Heart left ventricle (tissue), 16 donors: ENCODE results near the gene TUBB2B. TPM values are rescaled to one million over a fixed set of nuclear protein-coding genes. Genes with fewer than 3 reads are reported as not detected.

Experiments used
- ATAC-seq, 4 donors: fragments of 200-7000 bp; cut with Tn5 transposase; one replicate each; pipeline ENCODE4 v1.9.1; 2020 to 2022; ENCODE audit warnings: moderate library complexity in 4 of 4, mild to moderate bottlenecking in 3 of 4, moderate number of reproducible peaks in 1 of 4
- DNase-seq, 5 donors: peaks; one replicate each; pipeline ENCODE4 v3.0.0-alpha.2; 2020
- H3K27ac ChIP-seq, 12 donors: fragments of 200-600 bp; sonication (generic) in 4 of 12; one replicate each; pipeline versions ENCODE4 v1.5.0 to v1.8.0; 2016 to 2022; ENCODE audit warnings: mild to moderate bottlenecking in 2 of 12
- H3K27me3 ChIP-seq, 9 donors: fragments of 200-600 bp; sonication (generic) in 2 of 9; one replicate each; pipeline versions ENCODE4 v1.5.1 to v1.8.0; 2016 to 2022; ENCODE audit warnings: mild to moderate bottlenecking in 3 of 9
- H3K36me3 ChIP-seq, 9 donors: fragments of 200-600 bp; sonication (generic) in 2 of 9; one replicate each; pipeline versions ENCODE4 v1.5.0 to v1.8.0; 2018 to 2022; ENCODE audit warnings: mild to moderate bottlenecking in 2 of 9
- H3K4me1 ChIP-seq, 12 donors: fragments of 200-600 bp; sonication (generic) in 4 of 12; one replicate each; pipeline versions ENCODE4 v1.5.0 to v1.8.0; 2016 to 2022; ENCODE audit warnings: mild to moderate bottlenecking in 3 of 12
- H3K4me3 ChIP-seq, 12 donors: fragments of 200-600 bp; sonication (generic) in 4 of 12; one replicate each; pipeline versions ENCODE4 v1.5.0 to v1.8.0; 2017 to 2022; ENCODE audit warnings: mild to moderate bottlenecking in 9 of 12, moderate library complexity in 4 of 12
- H3K9me3 ChIP-seq, 12 donors: fragments of 200-600 bp; sonication (generic) in 4 of 12; one replicate each; pipeline versions ENCODE4 v1.5.0 to v1.8.0; 2016 to 2022; ENCODE audit warnings: mild to moderate bottlenecking in 1 of 12
- POLR2A ChIP-seq, 2 donors: fragments of 450-650 bp; IDR thresholded peaks; one replicate each; pipeline ENCODE4 v1.6.1; 2017; ENCODE audit warnings: antibody characterized with exemption in 2 of 2, mild to moderate bottlenecking in 2 of 2, moderate library complexity in 2 of 2
- WGBS, 4 donors: extraction: QIAGEN DNeasy Blood & Tissue Kit in 2 of 4; methylation state at CpG; one replicate each; pipeline versions ENCODE4 v1.1.5 to v1.1.7; 2013 to 2018; 5-methylcytosine and 5-hydroxymethylcytosine counted together
- intact Hi-C, 10 donors: fragments of 100-400 bp; cut with DNase I; formaldehyde crosslinking; loops; one replicate each; pipeline versions ENCODE4 v1.11.1 to v1.14.2; 2022
- polyA plus RNA-seq, 2 donors: library from polyadenylated mRNA; stranded (reverse); fragments of 200-250 nt; gene quantifications; one replicate each; pipeline ENCODE4 v1.2.3, GENCODE V29; 2013
- total RNA-seq, 9 donors: library from RNA; depleted of rRNA in 2 of 9; stranded (reverse); fragments of >200 nt in 2 of 9; fragmentation: NEBNext Ultra II Directional in 3 of 9; extraction: Animal tissue kit (Norgen Biotek cat#: 25700) in 3 of 9; gene quantifications; one replicate each; pipeline versions ENCODE4 v1.1.0 to v1.2.4, GENCODE V29; 2016 to 2023
- TF ChIP-seq, protein P1 (sequence below), 12 donors: fragments of 200-600 bp; sonication (generic) in 4 of 12; IDR thresholded peaks; one replicate each; pipeline versions ENCODE4 v1.5.0 to v1.8.0; 2018 to 2022; ENCODE audit warnings: antibody characterized with exemption in 12 of 12, mild to moderate bottlenecking in 5 of 12
- donor health status: ischemic (EF 13 %, LVEDD 7.1; RV severe dilation, severe dysfunction).
- donor health status: healthy with polysubstance abuse.
- donor health status: DM: no; HTN: yes; CAD: no.
- donor health status: DM: no; HTN: no; CAD: no.
- donor health status: ischemic (EF 25% LVEDD 6.9; RV normal size, moderate dysfunction).
- donor health status: ischemic (EF 25% LVEDD 5.7; RV mildly dilated, moderate dysfunction).
- donor health status: healthy.
- donor health status: DM: yes; HTN: yes; CAD: no.
- donor health status: ischemic (EF 35%, LVEDD 5.7; RV mildly dilated, moderate dysfunction).
- donor health status: nonischemic (EF 11% LVEDD 7.7; RV severe dilation, severe dysfunction).
- donor health status: DM: yes; HTN: yes; CAD: no.
- donor health status: PGD.
- donor health status: ischemic (EF 29% LVEDD 5.4; RV normal size, mild dysfunction).
- donor health status: nonischemic (EF 23%, LVEDD 6.1; RV moderate dilation, normal function).

TUBB2B gene
- total and polyA plus RNA-seq, 11 donors, result 0.90 to 3.4 (median 1.5) TPM

DNA sequence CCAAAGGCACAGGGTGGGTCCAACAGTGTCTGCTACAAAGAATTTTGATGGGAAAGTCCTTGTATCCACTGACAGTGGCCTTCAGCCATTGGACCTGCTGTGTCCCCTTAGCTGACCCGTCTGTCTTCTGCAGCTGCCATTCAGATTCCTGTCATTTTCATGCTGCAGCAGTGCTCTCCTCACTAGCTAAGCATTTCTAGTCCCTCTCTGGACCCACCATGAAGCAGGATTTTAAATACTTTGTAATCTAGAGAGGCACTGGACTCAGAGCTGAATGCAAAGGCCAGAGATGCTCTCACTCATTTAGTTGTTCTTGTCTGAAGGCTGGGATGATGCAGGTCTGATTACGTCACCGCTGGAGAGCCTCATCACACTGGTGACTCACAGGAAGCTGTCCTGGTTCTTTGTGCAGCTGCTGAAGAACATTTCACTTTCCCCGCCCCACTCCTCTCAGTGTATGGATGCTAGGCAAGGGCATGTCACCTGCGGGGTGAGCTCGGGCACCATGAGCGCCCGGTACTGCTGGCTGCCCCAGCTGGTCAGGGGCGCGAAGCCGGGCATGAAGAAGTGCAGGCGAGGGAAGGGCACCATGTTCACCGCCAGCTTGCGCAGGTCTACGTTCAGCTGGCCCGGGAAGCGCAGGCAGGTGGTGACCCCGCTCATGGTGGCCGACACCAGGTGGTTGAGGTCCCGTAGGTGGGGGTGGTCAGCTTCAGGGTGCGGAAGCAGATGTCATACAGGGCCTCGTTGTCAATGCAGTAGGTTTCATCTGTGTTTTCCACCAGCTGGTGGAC lies 50.7 kb downstream of the TUBB2B start:
- peak in 1 of 5 donors; percentile 74 for DNase-seq

DNA sequence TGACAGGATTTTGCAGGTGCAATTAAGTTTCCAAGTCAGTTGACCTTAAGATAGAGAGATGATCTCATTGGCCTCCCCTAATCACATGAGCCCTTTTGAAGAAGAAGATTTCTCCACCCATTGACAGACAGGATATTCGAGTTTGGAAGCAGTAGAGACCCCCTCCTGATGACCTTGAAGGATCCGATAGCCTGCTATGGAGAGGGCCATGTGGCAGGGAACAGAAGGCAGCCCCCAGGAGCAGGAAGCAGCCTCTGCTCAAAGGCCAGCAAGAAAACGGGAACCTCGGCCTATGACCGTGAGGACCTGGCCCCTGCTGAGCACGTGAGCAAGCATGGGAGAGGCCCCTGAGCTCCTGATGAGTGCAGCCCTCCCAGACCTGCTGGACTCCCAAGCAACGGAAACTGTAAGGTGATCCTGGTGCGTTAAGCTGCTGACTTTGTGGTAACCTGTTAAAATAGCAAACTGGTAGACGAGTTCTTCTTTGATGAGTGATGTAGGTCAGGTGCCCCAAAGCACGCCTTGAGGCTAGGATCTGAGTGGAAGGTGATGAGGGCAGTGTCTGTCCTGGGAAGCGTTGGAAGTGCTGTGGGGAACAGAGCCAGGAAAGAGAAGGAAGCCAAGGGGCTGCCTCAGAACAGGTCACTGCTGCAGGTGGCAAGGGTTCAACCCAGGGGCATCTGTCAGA lies 51.6 kb downstream of the TUBB2B start:
- Histone ChIP-seq H3K36me3 (no peaks in the 10 kb centered on the region), H3K27ac (no peak overlapping the region), H3K9me3 (no peaks in the 10 kb centered on the region), H3K4me1 (no peaks in the 10 kb centered on the region), H3K27me3 (no peaks in the 10 kb centered on the region), H3K4me3 (no peak overlapping the region)
- 78 to 82% (median 81%) methylated on average over 10 to 11 of the region's 11 CpGs for WGBS, 4 donors
- ATAC-seq (no peak), DNase-seq (no peak)
- TF ChIP-seq POLR2A (IDR thresholded peaks at IDR 0.05), result no peak
- TF ChIP-seq, protein P1, sequence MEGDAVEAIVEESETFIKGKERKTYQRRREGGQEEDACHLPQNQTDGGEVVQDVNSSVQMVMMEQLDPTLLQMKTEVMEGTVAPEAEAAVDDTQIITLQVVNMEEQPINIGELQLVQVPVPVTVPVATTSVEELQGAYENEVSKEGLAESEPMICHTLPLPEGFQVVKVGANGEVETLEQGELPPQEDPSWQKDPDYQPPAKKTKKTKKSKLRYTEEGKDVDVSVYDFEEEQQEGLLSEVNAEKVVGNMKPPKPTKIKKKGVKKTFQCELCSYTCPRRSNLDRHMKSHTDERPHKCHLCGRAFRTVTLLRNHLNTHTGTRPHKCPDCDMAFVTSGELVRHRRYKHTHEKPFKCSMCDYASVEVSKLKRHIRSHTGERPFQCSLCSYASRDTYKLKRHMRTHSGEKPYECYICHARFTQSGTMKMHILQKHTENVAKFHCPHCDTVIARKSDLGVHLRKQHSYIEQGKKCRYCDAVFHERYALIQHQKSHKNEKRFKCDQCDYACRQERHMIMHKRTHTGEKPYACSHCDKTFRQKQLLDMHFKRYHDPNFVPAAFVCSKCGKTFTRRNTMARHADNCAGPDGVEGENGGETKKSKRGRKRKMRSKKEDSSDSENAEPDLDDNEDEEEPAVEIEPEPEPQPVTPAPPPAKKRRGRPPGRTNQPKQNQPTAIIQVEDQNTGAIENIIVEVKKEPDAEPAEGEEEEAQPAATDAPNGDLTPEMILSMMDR (IDR thresholded peaks at IDR 0.05), result no peak
- intact Hi-C loops, result no loop called here

More for the DNA sequence above, 50.7 kb downstream of the TUBB2B start:
- ATAC-seq, result peak in 3 of 4 donors; percentile 77 to 90 (median 88)
- H3K27ac ChIP-seq, result no peak overlapping the region
- no peaks in the 10 kb centered on the region for H3K27me3 ChIP-seq
- TF ChIP-seq, protein P1 (IDR thresholded peaks at IDR 0.05), result no peak
- TF ChIP-seq POLR2A (IDR thresholded peaks at IDR 0.05), result no peak
- no peak overlapping the region for H3K4me3 ChIP-seq
- no peaks in the 10 kb centered on the region for H3K4me1 ChIP-seq
- intact Hi-C loops, result no loop called here
- 78 to 90% (median 87%) methylated on average over 18 to 22 of the region's 22 CpGs for WGBS, 4 donors
- no peaks in the 10 kb centered on the region for H3K36me3 ChIP-seq
- H3K9me3 ChIP-seq, result no peaks in the 10 kb centered on the region

Other genes with a start within 250 kb of the TUBB2B start
- 10 to 100 TPM; 37.0 to 76.0 (median 62.8) TPM for gene NQO2, start 227.8 kb downstream of the TUBB2B start, total RNA-seq
- gene NQO2, start 227.8 kb downstream of the TUBB2B start, polyA plus RNA-seq, result 10 to 100 TPM; 40.8 to 85.4 TPM
- gene RIPK1, start 159.2 kb downstream of the TUBB2B start, total RNA-seq, result 10 to 100 TPM in 3 of 9 donors, 1 to 10 TPM in 6; 5.3 to 16.3 (median 7.1) TPM
- gene RIPK1, start 159.2 kb downstream of the TUBB2B start, polyA plus RNA-seq, result 1 to 10 TPM; 5.5 to 8.0 TPM
- 10 to 100 TPM; 11.5 to 38.2 (median 17.2) TPM for gene BPHL, start 108.9 kb downstream of the TUBB2B start, total RNA-seq
- 10 to 100 TPM in 1 of 2 donors, 1 to 10 TPM in 1; 4.8 to 13.3 TPM for gene BPHL, start 108.9 kb downstream of the TUBB2B start, polyA plus RNA-seq
- 10 to 100 TPM; 12.7 to 61.7 (median 26.0) TPM for gene TUBB2A, start 70.1 kb downstream of the TUBB2B start, total RNA-seq
- gene TUBB2A, start 70.1 kb downstream of the TUBB2B start, polyA plus RNA-seq, result 10 to 100 TPM; 14.3 to 58.1 TPM
- gene PSMG4, start 31.3 kb upstream of the TUBB2B start, total RNA-seq, result 10 to 100 TPM in 4 of 9 donors, 1 to 10 TPM in 5; 6.2 to 12.6 (median 9.7) TPM
- 10 to 100 TPM in 1 of 2 donors, 1 to 10 TPM in 1; 8.7 to 21.7 TPM for gene PSMG4, start 31.3 kb upstream of the TUBB2B start, polyA plus RNA-seq
- 10 to 100 TPM in 1 of 9 donors, 1 to 10 TPM in 8; 4.4 to 12.4 (median 5.2) TPM for gene SLC22A23, start 229.4 kb upstream of the TUBB2B start, total RNA-seq
- 1 to 10 TPM; 2.9 to 3.7 TPM for gene SLC22A23, start 229.4 kb upstream of the TUBB2B start, polyA plus RNA-seq